Psoas muscle (tissue), 8 donors: ENCODE results near the gene PLAAT1. TPM values are rescaled to one million over a fixed set of nuclear protein-coding genes. Genes with fewer than 3 reads are reported as not detected.

Experiments used
- ATAC-seq, 4 donors: fragments of 200-7000 bp; cut with Tn5 transposase; one replicate each; pipeline ENCODE4 v1.9.1; 2020; ENCODE audit warnings: moderate library complexity in 3 of 4, mild to moderate bottlenecking in 2 of 4
- DNase-seq, 2 donors: peaks; one replicate each; pipeline ENCODE4 v3.0.0-alpha.2; 2020
- H3K27ac ChIP-seq: fragments of 200-600 bp; one replicate; pipeline ENCODE4 v1.8.0; 2022
- H3K27me3 ChIP-seq, 3 donors: fragments of 200-600 bp in 1 of 3; one replicate each; pipeline versions ENCODE4 v1.6.1 to v1.8.0; 2013 to 2022; ENCODE audit warnings: low read length in 2 of 3, mild to moderate bottlenecking in 2 of 3, moderate library complexity in 1 of 3; ENCODE audit not compliant: insufficient read depth in 3 of 3
- H3K36me3 ChIP-seq, 2 donors: fragments of 200-600 bp in 1 of 2; one replicate each; pipeline versions ENCODE4 v1.6.1 to v1.8.0; 2013 to 2022; ENCODE audit warnings: low read depth in 1 of 2, mild to moderate bottlenecking in 1 of 2, moderate library complexity in 1 of 2; ENCODE audit not compliant: insufficient read depth in 1 of 2
- H3K4me1 ChIP-seq: fragments of 200-600 bp; one replicate; pipeline ENCODE4 v1.8.0; 2022
- H3K4me3 ChIP-seq: fragments of 200-600 bp; one replicate; pipeline ENCODE4 v1.8.0; 2022; ENCODE audit warnings: mild to moderate bottlenecking
- H3K9me3 ChIP-seq: fragments of 200-600 bp; one replicate; pipeline ENCODE4 v1.8.0; 2022
- WGBS, 3 donors: extraction: QIAGEN DNeasy Blood & Tissue Kit; methylation state at CpG; one replicate each; pipeline versions ENCODE4 v1.1.6 to v1.1.7; 2013; 5-methylcytosine and 5-hydroxymethylcytosine counted together
- intact Hi-C, 2 donors: fragments of 100-400 bp; cut with DNase I; formaldehyde crosslinking; loops; one replicate each; pipeline versions ENCODE4 v1.11.0 to v1.14.2; 2022
- long read RNA-seq, 2 donors: library from polyadenylated mRNA; unstranded; transcript quantifications; one replicate each; pipeline ENCODE4 v2.0.0, GENCODE V29; 2021
- polyA plus RNA-seq, 3 donors: library from polyadenylated mRNA; stranded (reverse); fragments of 200-250 nt; gene quantifications; one replicate each; pipeline ENCODE4 v1.2.3, GENCODE V29; 2013
- total RNA-seq, 4 donors: library from RNA; stranded (reverse); fragmentation: NEBNext Ultra II Directional in 2 of 4; extraction: Animal tissue kit (Norgen Biotek cat#: 25700) in 2 of 4; gene quantifications; one replicate each; pipeline versions ENCODE4 v1.2.1 to v1.2.4, GENCODE V29; 2021 to 2023
- TF ChIP-seq, protein P1 (sequence below): fragments of 200-600 bp; IDR thresholded peaks from one replicate; pipeline ENCODE4 v1.8.0; 2022; ENCODE audit warnings: antibody characterized with exemption
- donor health status: healthy with polysubstance abuse.
- donor health status: DM: no; HTN: no; CAD: no; lungs with moderate emphysema.
- donor health status: Bipolar disorder and iron deficiency.
- donor health status: healthy.
- donor health status: DM: yes; HTN: yes; CAD: no.
- donor health status: DM: no; HTN: no; CAD: no.
- donor health status: DM: no; HTN: no; CAD: no.
- donor health status: DM: yes; HTN: yes; CAD: no.

Gene PLAAT1
- total RNA-seq: 10 to 100 TPM; 14.6 to 26.2 (median 21.8) TPM
- 10 to 100 TPM; 10.8 to 24.4 (median 21.4) TPM for polyA plus RNA-seq
- long read RNA-seq, donor 1, transcript HRASLS-201 (4 exons, 1,066 nt): major isoform, 7 of 16 reads
- long read RNA-seq, donor 1, partial matches to known transcripts: 0 of 16 reads
- long read RNA-seq, donor 1, other reads (novel, unspliced or antisense): 9 of 16 reads
- long read RNA-seq, donor 2, transcript HRASLS-201 (4 exons, 1,066 nt): major isoform, 32 of 60 reads
- long read RNA-seq, donor 2, partial matches to known transcripts: 1 of 60 reads
- long read RNA-seq, donor 2, other reads (novel, unspliced or antisense): 27 of 60 reads

DNA sequence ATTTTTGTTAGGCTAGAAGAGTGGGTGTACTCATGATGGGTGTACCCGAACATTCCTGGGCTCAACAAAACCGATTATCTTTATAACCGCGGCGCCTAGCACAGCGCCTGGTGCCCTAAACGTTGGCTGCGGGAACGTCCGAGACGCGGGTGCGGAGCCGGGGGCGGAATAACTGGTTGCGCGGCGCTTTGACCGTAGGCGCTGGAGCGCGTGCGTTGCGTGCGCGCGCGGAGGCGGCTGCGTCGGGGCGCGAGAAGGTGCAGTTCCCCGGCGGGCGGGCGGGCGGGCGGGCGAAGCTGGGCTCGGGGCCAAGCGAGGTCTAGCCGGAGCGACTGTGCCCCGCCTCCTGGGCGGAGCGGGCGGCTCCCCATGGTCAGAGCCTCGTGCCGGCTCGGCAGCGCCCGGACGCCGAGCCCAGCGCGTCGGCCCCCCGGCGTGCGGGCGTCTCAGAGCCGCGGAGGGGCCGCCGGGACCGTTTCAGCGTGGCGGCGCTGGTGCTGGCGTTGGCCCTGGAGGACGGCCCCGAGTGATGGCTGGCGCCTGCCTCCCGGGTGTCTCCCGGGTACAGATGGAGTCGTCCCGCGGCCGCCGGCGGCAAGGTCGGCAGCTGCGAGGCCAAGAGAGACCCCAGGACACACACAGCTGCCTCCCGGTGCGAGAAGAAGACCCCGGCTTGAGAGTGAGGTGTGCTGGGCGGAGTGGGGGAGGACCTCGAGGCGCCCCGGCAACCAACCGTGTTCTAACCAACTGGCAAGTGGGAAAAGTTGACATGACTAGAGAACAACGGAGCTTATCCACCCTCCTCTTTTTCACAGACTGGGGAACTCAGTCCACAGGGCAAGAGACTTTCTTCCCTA lies at the start of gene PLAAT1:
PLAAT1 (plus strand) TSS at position 373 of the 857 bp plus-strand sequence. CDS start 14,429 bp downstream, outside the sequence.
- no peaks in the 10 kb centered on the region for H3K9me3 ChIP-seq
- no peaks in the 10 kb centered on the region for H3K27me3 ChIP-seq
- H3K36me3 ChIP-seq: no peaks in the 10 kb centered on the region
- DNase-seq: peak; percentile 80 to 90
- H3K4me3 ChIP-seq: peak within 1 kb of the TSS; percentile 70
- H3K27ac ChIP-seq: peak within 1 kb of the TSS; percentile 93
- TF ChIP-seq, protein P1, sequence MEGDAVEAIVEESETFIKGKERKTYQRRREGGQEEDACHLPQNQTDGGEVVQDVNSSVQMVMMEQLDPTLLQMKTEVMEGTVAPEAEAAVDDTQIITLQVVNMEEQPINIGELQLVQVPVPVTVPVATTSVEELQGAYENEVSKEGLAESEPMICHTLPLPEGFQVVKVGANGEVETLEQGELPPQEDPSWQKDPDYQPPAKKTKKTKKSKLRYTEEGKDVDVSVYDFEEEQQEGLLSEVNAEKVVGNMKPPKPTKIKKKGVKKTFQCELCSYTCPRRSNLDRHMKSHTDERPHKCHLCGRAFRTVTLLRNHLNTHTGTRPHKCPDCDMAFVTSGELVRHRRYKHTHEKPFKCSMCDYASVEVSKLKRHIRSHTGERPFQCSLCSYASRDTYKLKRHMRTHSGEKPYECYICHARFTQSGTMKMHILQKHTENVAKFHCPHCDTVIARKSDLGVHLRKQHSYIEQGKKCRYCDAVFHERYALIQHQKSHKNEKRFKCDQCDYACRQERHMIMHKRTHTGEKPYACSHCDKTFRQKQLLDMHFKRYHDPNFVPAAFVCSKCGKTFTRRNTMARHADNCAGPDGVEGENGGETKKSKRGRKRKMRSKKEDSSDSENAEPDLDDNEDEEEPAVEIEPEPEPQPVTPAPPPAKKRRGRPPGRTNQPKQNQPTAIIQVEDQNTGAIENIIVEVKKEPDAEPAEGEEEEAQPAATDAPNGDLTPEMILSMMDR: no peak
- peak; percentile 90 to 94 (median 91) for ATAC-seq
- intact Hi-C loops: loop anchor here in 1 of 2 donors (5.0 to 10.0 kb wide), 2 partner anchors 109 to 354 kb away; partner anchors contain the start of gene OPA1
- 0 to 1% (median 1%) methylated on average over 71 to 93 of the region's 93 CpGs for WGBS, 3 donors
- H3K4me1 ChIP-seq: peaks cover 22% of the 10 kb centered on the region

DNA sequence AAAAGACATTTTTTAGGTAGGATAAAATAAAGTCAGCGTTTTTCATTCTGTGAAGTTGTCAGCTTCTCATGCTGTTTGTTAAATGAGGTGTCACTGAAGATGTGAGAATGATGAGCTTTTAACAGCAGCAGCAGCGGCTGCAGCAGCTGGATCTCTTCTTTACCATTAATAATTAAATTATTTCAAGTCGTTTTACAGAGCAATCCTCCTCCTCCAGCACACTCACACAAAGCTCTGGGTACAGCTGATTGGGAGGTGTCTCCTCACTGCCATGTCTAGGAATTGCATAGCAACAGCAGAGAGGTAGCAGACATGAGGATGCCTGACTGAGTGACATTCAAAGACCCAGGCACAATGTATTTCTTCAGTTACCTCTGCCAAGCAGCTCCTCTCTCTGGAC lies 46.7 kb upstream of the PLAAT1 start:
- Histone ChIP-seq H3K27ac (no peak overlapping the region), H3K4me1 (no peaks in the 10 kb centered on the region), H3K27me3 (no peaks in the 10 kb centered on the region), H3K4me3 (no peak overlapping the region), H3K36me3 (no peaks in the 10 kb centered on the region), H3K9me3 (no peaks in the 10 kb centered on the region)
- intact Hi-C loops: loop anchor here (5.0 kb wide), 1 partner anchor 378 kb away; no protein-coding TSS in a partner anchor
- 34 to 36% (median 35%) methylated on average over 3 of the region's 3 CpGs for WGBS, 3 donors
- ATAC-seq: no peak
- DNase-seq: no peak
- TF ChIP-seq, protein P1: no peak

DNA sequence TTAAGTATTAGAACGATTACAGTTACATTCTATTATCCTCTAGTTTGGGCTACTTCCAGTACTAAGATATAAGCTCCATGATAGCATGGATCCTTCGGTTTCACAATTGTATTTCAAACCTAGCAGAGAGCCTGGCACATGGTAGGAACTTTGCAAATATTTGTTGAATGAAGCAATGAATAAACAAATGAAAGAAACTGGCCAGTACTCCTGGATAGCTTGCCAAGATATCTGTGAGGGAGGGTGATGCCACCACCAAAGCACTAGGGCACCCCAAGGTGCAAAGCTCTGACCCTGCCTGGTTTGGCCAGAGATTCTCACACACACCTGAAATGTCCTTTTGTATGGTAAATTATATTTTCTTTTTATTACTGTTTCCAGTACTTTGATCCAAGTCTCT lies 44.3 kb upstream of the PLAAT1 start:
- Histone ChIP-seq H3K4me3 (no peak overlapping the region), H3K27ac (no peak overlapping the region), H3K9me3 (no peaks in the 10 kb centered on the region), H3K36me3 (no peaks in the 10 kb centered on the region), H3K27me3 (no peaks in the 10 kb centered on the region), H3K4me1 (no peaks in the 10 kb centered on the region)
- no peak for ATAC-seq
- no peak for DNase-seq
- TF ChIP-seq, protein P1: no peak
- WGBS, 3 donors: 65 to 73% (median 71%) methylated on average over 2 of the region's 2 CpGs
- intact Hi-C loops: no loop called here

DNA sequence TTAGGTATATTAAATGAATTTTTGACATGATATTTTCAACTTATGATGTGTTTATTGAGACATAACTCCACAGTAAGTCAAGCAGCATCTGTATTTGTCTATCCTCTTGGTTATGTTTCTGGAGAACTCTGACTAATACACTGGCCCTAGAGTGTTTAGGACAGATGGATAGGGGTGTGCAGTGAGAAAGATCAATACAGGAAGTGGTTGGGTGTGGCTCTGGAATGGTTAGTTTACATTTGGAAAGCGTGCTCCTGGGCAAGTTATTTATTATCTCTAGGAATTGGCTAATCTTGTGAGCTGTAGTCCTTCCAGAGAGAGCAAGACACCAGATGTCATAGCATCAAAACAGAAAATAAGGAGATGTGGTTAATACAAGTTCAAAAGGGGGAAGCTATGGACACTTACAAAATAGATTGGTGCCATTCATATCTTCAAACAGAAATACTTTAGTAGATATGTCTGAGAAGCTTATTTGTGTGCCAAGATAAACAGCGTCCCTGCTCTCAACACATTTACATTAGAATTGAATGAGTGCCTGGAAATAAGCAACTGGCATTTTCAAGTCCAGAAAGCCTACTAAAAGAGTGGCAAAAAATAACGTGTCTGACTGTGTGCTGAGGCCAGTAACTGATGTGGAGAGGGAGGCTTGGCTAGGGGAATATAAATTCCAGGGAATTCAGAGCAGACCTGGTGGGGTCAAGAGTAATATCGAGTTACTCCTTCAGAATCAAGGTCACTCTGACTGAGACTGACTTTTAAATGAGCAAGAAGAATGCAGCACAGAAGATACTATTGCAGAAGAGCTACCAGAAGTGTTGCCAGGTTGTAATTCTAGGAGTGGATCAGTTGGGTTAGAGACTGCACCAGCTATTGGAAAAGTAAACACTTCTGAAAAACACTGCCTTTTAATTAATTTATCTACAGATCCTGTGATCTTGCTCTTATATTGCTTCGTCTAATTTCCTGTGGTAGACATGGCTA lies 33.4 kb upstream of the PLAAT1 start:
- no peaks in the 10 kb centered on the region for H3K9me3 ChIP-seq
- no peaks in the 10 kb centered on the region for H3K27me3 ChIP-seq
- H3K36me3 ChIP-seq: no peaks in the 10 kb centered on the region
- no peak overlapping the region for H3K4me3 ChIP-seq
- no peak for DNase-seq
- intact Hi-C loops: no loop called here
- 19 to 30% (median 20%) methylated on average over 5 of the region's 5 CpGs for WGBS, 3 donors
- peaks cover 29% of the 10 kb centered on the region for H3K4me1 ChIP-seq
- peak in 3 of 4 donors; percentile 70 to 92 (median 77) for ATAC-seq
- H3K27ac ChIP-seq: peak overlapping the region; percentile 23
- TF ChIP-seq, protein P1: no peak
